OCI-M2 (cell line): ENCODE data around the gene FBL.
"Not testable (repeated sequence)": the region's sequence is repeated elsewhere in the genome, so short reads cannot be mapped to it uniquely, and the experiment has no call there.

ENCODE experiments used
- DNase-seq: peaks from one replicate; lab custom pipeline; 2025; ENCODE audit not compliant: unreplicated experiment; lab: John Stamatoyannopoulos, UW

FBL gene

DNA sequence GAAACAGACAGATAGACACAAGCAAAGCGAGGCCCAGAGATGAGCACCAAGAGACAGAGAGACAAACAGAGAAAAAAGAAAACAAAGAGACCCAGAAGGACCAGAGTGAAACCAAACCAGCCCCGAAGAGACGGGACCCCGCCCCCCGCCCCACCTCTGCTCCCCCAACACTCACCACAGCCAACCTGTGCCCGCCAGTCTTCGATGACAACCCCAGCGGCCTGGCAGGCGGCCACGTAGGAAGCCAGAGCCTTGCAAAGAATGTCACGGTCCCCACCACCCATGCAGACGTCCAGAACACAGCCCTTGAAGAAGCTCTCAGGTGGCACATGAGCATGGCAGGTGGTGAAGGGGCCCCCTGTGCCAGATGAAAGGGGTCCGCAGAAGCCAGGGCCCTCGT is 31.3 kb upstream of the FBL start:
- DNase-seq: not testable (repeated sequence)

DNA sequence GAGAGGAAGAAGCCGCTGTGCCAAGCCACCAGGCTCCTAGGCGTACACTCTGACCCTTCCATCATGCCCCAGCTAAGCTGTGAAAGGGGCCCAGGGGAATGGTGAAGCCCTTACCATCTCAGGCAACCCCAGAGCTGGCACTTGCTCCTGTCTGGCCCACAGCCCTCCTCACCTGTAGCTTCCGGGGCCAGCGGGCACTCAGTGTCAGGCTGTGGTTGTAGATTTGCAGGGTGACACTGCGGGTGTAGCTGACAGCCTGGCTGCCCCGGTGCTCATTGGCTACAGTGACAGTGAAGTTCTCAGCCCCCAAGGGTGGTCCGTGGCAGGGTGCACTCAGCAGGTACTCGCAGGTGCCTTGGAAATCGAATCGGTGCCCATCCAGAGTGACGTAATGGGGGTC is 30.3 kb upstream of the FBL start:
- DNase-seq: not testable (repeated sequence)

DNA sequence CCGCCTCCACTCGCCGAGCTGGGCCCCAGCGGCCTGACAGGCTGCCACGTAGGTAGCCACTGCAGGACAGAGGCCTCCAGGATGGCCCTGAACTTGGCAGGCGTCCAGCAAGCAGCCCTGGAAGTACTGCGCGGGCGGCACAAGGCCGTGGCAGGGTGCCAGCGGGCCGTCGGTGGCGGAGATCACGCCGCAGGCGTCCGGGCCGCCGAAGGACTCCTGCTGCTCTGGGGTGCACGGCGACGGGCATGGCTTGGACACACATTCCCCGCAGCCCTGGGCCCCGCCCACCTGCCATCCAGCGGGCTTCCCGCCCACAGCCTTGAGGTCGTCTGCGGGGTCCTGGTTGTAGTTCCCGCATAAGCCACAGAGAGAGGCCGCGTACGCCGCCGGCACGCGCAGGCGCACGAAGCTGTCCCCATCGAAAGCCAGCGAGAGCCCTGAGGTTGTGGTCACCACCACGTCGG is 29.3 kb upstream of the FBL start:
- DNase-seq: not testable (repeated sequence)

DNA sequence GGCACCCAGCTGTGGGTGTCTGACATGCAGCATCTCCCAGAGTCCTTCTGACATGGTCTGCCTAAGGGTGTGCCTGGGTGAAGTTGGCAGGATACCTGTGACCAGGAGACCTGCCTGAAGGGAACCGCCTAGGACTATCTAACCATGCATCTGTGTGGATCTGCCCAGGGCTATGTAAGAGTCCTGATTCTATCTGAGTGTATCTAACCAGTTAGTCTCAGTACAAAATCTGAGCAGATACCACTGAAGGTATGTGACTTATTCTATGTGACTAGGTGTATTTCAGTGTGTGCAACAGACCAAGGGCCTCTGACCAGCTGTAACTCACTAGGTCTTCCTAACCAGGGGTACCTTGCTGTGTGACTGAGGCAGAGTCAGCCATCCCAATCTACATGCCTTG is 28.2 kb upstream of the FBL start:
- DNase-seq: no peak

DNA sequence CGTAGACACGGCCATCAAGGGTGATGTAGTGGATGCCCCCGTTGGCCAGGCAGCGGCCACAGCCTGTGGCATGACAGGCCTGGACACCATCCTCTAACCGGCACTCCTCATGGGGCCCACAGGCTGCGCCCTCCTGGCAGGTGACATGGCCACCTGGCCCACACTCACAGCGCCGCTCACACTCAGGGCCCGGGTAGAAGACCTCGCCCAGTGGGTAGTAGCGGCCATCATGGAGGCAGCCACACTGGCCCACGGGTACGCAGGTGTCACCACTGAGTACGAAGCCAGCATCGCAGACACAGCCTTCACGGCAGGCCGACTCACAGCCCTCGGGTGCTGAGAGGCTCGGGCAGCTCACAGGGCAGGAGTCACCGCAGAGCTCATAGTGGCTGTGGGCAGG is 27.2 kb upstream of the FBL start:
- no peak for DNase-seq

DNA sequence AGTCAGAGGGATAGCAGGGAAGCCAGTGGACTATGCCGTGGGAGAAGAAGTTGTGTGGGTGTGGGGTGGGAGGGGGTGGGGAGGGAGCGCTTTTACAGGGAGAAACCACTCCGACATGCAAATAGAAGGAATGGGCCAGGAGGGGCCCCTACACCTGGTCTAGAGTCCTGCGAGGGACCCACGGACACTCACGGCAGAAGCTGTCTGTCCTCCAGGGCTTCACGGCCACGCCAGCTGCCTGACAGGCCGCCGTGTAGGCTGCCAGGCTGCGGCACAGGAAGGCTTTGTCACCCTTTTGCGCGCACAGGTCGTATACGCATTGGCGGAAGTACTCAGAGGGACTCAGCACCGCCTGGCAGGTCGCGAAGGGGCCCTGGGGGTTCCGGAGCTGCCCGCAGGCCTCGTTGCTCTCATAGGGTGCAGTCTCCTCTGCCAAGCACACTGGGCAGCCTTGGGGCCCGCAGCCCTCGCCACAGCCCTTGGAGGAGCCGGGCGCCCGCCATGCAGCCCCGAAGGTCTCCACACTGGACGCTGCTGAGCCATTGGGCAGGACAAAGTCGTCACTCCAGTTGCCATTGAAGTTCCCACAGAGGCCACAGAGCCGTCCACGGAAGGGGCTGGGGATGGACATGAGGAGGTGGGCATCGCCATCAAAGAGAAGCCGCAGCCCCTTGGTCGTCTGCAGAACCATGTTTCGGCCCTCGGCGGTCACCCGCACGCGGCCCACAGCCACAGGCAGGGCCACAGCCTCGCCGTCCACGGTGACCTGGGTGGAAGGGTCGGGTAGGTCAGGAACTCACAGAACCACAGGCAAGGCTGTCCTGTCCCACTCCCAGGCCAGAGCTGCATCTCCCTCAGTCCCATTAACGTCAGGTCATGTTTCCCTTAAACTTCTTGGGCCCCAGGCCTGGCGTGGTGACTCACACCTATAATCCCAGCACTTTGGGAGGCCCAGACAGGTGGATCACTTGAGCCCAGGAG is 26.0 kb upstream of the FBL start:
- DNase-seq: no peak

DNA sequence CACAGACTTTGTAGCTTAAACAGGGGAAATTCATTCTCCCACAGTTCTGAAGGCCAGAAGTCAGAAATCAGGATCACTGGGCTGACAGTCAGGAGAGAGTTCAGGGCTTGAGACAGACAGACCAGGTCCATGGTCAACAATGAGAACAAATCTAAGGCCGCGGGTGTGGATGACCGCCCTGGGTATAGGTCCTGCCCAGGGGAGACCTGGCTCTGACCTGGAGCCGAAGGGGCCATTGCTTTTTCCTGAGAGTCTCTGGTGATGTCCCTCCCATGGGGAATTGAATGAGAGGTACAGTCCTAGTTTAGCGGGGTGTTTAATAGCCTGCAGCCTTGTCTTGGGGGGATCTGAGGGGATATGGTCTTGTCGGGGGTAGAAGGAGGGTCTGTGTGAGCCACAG is 25.2 kb upstream of the FBL start:
- no peak for DNase-seq

DNA sequence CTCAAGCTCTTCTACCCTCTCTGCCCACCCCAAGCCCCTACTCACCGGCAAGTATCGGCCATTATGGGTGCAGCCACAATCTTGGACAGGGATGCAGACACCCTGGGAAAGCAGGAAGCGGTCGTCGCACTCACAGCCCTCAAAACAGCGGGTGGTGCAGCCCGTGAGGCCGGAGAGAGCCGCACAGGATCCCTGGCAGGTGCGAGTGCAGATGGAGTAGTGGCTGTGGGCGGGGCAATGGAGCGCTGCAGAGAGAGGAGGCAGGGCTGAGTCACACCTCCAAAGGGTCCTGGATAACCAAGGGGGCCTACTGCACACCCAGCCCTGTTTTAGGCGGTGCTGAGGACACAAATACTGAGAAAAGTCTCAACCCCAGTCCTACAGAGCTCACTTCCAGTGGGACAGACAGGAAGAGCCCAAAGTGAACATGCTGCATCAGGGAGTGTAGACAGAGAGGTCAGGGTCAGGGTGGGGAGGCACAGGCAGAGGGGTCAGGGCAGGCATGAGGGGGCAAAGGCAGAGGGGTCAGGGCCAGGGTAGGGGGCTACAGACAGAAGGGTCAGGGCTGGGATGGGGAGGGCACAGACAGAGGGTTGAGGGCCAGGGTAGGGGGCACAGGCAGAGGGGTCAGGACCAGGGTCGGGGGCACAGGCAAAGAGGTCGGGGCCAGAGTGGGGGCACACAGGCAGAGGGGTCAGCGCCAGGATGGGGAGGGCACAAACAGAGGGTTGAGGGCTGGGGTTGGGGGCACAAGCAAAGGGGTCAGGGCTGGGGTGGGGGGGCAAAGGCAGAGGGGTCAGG is 24.2 kb upstream of the FBL start:
- DNase-seq: no peak

DNA sequence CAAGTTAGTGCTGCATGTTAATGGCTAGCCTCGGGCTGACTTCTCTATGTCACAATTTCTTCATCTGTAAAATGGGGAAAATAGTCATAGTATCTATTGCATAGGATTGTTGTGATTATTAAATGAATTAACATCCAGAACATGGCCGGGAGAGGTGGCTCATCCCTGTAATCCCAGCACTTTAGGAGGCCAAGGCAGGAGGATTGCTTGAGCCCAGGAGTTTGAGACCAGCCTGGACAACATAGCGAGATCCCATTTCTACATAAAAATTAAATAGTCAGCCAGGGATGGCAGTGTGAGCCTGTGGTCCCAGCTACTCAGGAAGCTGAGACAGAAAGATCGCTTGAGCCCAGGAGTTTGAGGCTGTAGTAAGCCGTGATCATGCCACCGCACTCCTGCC is 21.8 kb upstream of the FBL start:
- no peak for DNase-seq

DNA sequence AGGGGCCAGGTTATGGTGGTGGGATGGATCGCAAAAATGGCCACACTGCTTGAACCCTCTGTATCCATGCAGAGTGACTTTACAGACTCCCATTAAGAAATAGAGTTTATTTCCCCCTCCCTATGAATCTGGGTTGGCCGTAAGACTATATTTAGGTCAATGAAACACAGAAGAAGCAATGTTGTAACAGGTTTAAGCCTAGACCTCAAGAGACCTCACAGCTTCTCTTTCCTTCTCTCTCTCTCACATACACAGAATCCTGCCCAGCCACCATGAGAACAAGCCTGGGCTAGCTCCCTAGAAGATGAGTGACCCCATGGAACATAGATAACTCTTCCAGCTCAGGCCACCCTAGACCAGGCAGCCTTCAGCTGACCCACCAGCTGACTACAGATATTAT is 21.0 kb upstream of the FBL start:
- no peak for DNase-seq

DNA sequence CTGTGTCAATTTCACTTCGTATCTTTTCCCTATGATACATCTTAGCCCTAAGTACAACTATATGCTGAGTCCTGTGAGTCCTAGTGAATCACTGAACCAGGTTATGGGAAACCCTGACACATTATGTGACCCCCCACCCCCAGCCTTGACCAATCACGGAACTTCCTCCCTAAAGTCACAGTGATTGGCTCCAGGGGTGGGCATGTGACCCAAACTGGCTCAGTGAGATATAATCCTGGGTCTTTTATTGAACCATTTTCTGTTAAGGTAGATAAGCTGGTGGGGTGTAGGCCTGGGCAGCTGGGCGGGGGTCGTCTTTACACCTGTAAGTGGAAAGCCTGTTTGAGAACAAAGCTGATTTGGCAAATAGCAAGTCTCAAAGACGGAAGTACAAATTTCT is 19.8 kb upstream of the FBL start:
- DNase-seq: no peak

DNA sequence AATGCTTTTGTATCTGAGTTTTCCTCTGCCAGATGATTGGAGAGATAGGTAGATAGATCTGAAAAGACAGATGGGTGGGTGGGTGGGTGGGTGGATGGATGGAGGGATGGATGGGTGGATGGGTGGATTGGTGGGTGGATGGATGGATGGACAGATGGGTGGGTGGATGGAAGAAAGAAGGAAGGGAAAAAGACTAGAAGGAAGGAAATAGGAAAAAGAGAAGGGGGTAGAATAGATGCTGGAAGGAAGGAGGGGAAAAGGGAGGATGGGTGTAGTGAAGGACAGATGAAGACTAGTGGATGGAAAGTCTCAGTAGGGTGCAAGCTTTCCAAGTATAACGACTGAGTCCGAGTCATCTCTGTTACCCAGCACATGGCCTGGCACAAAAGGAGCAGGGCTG is 19.0 kb upstream of the FBL start:
- DNase-seq: no peak

DNA sequence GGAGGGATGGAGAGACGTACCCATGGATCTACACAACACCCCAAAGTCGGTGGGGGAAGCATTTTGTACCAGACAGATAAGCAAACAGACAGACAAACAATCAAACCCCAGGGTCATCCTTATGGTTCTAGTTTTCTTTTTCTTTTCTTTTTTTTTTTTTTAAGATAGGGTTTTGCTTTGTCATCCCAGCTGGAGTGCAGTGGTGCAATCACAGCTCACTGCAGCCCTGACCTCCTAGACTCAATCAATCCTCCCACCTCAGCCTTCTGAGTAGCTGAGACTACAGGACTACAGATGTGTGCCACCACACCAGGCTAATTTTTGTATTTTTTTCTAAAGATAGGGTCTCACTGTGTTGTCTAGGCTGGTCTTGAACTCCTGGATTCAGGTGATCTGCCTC is 17.9 kb upstream of the FBL start:
- DNase-seq: no peak

DNA sequence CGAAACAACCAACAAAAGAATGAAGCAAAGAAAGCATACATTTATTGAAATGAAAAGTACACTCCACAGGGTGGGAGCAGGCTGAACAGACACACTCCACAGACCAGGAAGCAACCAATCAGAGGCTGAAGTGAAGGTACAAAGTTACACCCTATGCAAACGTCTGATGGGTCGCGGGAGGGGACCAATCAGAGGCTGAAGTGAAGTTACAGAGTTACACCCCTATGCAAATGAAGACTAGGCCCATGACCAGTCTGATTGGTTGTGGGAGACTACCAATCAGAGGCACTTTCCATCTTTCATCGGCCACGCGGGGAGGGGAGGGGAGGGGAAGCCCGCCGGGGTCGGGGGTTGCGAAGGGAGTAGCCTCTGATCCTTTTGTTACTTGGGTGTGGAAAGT is 12.4 kb upstream of the FBL start:
- DNase-seq: no peak

DNA sequence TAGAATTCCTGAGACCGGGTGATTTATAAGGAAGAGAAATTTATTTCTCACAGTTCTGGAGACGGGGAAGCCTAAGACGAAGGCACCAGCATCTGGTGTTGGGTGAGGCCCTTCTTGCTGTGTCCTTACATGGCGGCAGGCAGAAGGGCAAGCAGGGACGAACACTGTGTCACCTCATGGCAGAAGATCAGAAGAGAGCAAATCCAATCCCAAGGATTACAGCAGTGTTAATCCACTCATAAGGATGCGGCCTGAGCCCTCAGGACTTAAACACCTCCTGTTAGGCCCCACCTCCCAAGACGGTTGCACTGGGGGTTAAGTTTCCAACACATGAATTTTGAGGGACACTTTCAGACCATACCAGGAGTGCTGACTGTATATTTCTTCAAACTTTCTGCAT is 6.7 kb upstream of the FBL start:
- DNase-seq: no peak

DNA sequence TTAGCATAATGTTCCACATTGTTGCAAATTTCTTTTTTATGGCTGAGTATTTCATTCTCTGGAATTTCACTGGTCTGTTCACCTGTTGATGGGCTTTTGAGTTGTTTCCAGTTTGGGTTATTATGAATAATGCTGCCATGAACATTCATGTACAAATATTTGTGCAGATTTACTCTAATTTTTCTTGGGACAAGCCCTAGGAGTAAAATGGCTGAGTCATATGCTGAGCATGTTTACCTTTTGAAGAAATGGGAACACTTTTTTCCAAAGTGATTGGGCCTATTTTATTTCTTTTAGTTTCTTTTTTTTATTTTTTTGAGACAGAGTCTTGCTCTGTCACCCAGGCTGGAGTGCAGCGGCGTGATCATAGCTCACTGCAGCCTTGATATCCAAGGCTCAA is 4.7 kb upstream of the FBL start:
- DNase-seq: no peak

DNA sequence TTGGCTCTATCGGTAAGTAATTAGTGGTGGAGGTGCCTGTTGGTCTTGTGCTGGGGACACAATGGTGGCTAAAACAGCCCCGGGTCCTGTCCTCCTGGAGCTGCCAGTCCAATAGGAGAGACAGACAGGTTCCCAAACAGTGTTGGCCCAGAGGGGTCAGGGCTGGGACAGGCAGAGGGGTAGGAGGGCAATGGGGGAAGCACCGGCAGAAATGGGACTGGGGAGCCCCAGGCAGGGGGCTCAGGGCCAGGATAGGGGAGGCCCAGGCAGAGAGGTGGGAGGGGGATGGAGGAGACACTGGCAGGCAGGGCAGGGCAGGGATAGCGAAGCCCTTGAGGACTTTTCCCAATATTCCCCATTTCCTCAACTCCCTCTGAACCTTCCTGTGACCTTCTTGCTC is 2.2 kb upstream of the FBL start:
- DNase-seq: no peak

DNA sequence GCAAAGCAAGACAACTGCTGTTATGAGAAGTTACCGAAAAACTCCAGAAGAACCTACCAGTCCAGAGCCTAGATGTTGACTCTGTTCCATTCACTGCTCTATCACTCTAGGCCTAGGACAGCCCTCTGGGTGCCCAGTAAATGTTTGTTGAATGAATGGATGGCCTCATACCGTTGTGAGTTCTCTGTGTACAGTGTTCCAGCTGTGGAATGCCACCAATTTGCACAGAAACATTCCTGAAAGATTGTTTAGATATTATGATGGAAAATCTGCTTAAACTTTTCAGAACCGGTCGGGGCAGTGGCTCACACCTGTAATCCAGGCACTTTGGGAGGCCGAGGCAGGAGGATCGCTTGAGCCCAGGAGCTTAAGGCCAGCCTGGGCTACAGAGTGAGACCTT is 1.3 kb upstream of the FBL start:
- no peak for DNase-seq

DNA sequence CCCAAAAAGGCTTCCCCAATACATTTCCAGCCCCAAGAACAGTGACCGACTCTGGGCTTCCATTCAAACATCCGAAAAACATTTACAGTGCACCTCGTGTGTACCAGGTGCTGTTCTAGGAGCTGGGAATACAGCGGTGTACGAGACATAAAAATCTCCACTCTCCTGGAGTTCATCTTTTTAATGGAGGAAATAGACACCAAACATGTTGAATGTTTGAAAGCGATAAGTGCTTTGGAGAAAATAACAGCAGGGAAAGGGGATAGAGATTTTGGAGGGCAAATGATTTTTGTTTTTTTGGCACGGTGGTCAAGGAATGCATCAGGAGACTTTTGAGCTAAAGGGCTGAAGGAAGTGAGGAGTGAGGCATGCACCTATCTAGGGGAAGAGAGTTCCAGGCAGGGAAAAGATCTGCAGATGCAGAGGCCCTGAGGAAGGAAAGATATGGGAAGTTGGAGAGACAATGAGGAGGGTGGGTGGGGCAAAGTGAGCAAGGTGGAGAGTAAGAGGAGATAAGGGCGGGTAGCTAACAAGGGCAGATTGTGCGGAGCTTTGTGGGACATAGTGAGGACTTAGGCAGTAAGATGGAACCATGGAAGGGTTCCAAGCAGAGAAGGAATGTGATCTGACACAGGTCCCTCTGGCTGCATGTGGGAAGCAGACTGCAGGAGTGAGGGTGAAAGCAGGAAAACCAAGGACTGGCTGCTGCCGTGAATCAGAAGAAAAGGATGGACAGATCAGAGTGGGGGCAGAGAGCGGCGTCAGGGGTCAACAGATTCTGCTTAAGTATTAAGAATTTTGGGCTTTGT is 703 bp upstream of the FBL start:
- DNase-seq: peak; percentile 85

DNA sequence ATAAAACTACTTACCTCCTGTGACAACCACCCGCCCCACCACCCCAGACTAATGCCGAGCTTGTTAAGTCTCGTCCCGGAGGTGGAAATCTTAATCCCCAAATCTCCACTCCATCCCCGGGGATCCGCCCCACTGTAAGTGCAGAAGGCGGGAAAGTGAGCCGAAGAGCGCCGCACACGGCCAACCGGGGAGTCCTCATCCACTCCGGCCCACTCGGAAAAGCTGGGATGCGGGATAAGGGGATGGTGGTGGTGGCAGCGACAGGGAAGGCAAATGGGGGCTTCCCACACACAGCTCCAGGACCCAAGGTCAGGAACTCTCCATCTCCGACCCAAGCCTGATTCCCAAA is 621 bp downstream of the FBL start:
- no peak for DNase-seq

DNA sequence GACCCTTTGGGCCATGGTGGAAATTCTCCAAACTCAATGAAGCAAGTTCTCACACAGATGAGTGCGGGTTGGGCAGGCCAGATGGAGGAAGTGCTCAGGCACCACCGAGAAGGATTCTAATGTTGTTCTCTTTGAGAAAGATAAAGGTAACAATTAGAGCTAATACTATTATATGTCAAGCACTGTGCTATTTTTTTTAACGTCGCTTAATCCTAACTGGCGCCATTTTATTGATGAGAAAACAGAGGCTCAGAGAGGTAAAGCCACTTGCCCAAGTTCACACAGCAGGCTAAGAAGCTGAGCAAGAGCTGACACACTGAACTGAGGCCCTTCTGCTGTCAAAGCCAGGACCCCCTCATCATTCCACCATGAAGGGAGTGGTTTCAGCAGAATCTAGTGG is 1.0 kb downstream of the FBL start:
- DNase-seq: no peak
